Hematopoietic multipotent progenitor cell treated with erythropoietin and hydrocortisone succinate and interleukin-3 and kit ligand, for 4 days (in vitro differentiated cells): Measurements from ENCODE around the gene URM1.

Source experiments
- DNase-seq: peaks from one replicate; pipeline ENCODE4 v3.0.0-alpha.2; 2015

Gene URM1

GRCh38 chr9:128435611-128436010, 64.4 kb downstream of the URM1 start:
- DNase-seq, result no peak

- DNase-seq, result peak; percentile 88
Measured at GRCh38 chr9:128438343-128439109, 67.4 kb downstream of the URM1 start.

DNA sequence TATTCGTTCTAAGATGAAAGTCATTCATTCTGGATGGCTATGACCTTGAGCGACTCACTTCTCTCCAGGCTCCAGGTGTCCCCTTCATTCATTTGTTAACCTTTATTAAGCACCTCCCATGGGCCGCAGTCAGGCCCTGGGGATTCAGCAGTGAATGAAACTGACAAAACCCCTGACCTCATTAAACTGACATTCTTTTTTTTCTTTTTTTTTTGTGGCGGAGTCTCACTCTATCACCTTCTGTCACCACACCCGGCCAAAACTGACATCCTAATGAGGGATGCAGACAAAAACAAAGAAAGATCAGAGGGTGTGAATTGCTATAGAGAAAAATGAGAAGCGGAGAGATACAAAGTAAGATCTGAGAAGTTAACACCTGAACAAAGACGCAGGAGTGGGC, 68.1 kb downstream of the URM1 start:
- DNase-seq, result no peak
